IPS-18c (cell line): ENCODE data around the gene NBPF11.
"Not testable (repeated sequence)": the region's sequence is repeated elsewhere in the genome, so short reads cannot be mapped to it uniquely, and the experiment has no call there.

Experiments used
- H3K4me3 ChIP-seq: 2 replicates; pipeline ENCODE4 v1.7.0; 2013; ENCODE audit warnings: low read depth, mild to moderate bottlenecking, low read length, moderate library complexity; ENCODE audit not compliant: insufficient read depth
- H3K9me3 ChIP-seq: one replicate; pipeline ENCODE4 v1.6.1; 2013; ENCODE audit warnings: mild to moderate bottlenecking, low read length, moderate library complexity; ENCODE audit not compliant: control insufficient read depth, insufficient read depth

Gene NBPF11

GRCh38 chr1:148152795-148153194, 714 bp upstream of the NBPF11 start:
- not testable (repeated sequence) for H3K9me3 ChIP-seq, H3K4me3 ChIP-seq

GRCh38 chr1:148151371-148151819, 686 bp downstream of the NBPF11 start:
- peak overlapping the region; percentile 68; the same call in 1 of the 2 replicates for H3K4me3 ChIP-seq
- H3K9me3 ChIP-seq, result not testable (repeated sequence)

- H3K9me3 ChIP-seq, result not testable (repeated sequence)
- peak overlapping the region; percentile 68; the same call in 1 of the 2 replicates for H3K4me3 ChIP-seq
These were observed 1.1 kb downstream of the NBPF11 start for GRCh38 chr1:148150945-148151344.

GRCh38 chr1:148150014-148150413, 2.1 kb downstream of the NBPF11 start:
- H3K4me3 ChIP-seq, result not testable (repeated sequence)

GRCh38 chr1:148149050-148149815, 2.8 kb downstream of the NBPF11 start:
- not testable (repeated sequence) for H3K4me3 ChIP-seq, H3K9me3 ChIP-seq

More at GRCh38 chr1:148150014-148150413, 2.1 kb downstream of the NBPF11 start:
- not testable (repeated sequence) for H3K9me3 ChIP-seq

GRCh38 chr1:148147052-148147838, 4.8 kb downstream of the NBPF11 start:
- not testable (repeated sequence) for H3K9me3 ChIP-seq, H3K4me3 ChIP-seq

- H3K9me3 ChIP-seq, H3K4me3 ChIP-seq: not testable (repeated sequence)
These were observed 5.7 kb downstream of the NBPF11 start for GRCh38 chr1:148146191-148146997.

GRCh38 chr1:148143223-148143622, 8.9 kb downstream of the NBPF11 start:
- not testable (repeated sequence) for H3K4me3 ChIP-seq, H3K9me3 ChIP-seq

GRCh38 chr1:148141936-148142335, 10.1 kb downstream of the NBPF11 start:
- H3K4me3 ChIP-seq, H3K9me3 ChIP-seq: not testable (repeated sequence)

- not testable (repeated sequence) for H3K4me3 ChIP-seq, H3K9me3 ChIP-seq
These were observed 13.5 kb downstream of the NBPF11 start for GRCh38 chr1:148138606-148139005.

- H3K4me3 ChIP-seq, H3K9me3 ChIP-seq: not testable (repeated sequence)
These were observed 29.7 kb downstream of the NBPF11 start for GRCh38 chr1:148122341-148122740.

GRCh38 chr1:148120395-148120794, 31.7 kb downstream of the NBPF11 start:
- H3K4me3 ChIP-seq, result not testable (repeated sequence)

GRCh38 chr1:148095732-148096131, 56.3 kb downstream of the NBPF11 start:
- not testable (repeated sequence) for H3K4me3 ChIP-seq, H3K9me3 ChIP-seq

More at GRCh38 chr1:148120395-148120794, 31.7 kb downstream of the NBPF11 start:
- H3K9me3 ChIP-seq, result not testable (repeated sequence)

- not testable (repeated sequence) for H3K9me3 ChIP-seq, H3K4me3 ChIP-seq
These were observed 65.9 kb downstream of the NBPF11 start for GRCh38 chr1:148086196-148086595.

GRCh38 chr1:148081205-148081604, 70.9 kb downstream of the NBPF11 start:
- H3K4me3 ChIP-seq, H3K9me3 ChIP-seq: not testable (repeated sequence)

GRCh38 chr1:148078632-148079519, 73.2 kb downstream of the NBPF11 start:
- not testable (repeated sequence) for H3K4me3 ChIP-seq

GRCh38 chr1:148078090-148078489, 74.0 kb downstream of the NBPF11 start:
- H3K4me3 ChIP-seq, H3K9me3 ChIP-seq: not testable (repeated sequence)

More at GRCh38 chr1:148078632-148079519, 73.2 kb downstream of the NBPF11 start:
- H3K9me3 ChIP-seq, result not testable (repeated sequence)
